Lower lobe of right lung (tissue), 2 donors: ENCODE data around the gene FAF1. TPM values are rescaled to one million over a fixed set of nuclear protein-coding genes. Genes with fewer than 3 reads are reported as not detected.

Experiments
- ATAC-seq, 2 donors: fragments of 200-7000 bp; cut with Tn5 transposase; one replicate each; pipeline ENCODE4 v1.9.1; 2020 to 2022; ENCODE audit warnings: mild to moderate bottlenecking in 2 of 2, moderate library complexity in 2 of 2
- DNase-seq: peaks from one replicate; pipeline ENCODE4 v3.0.0-alpha.2; 2020
- H3K27ac ChIP-seq: fragments of 200-600 bp; one replicate; pipeline ENCODE4 v1.8.0; 2022
- H3K27me3 ChIP-seq: fragments of 200-600 bp; one replicate; pipeline ENCODE4 v1.8.0; 2022; ENCODE audit warnings: low read depth
- H3K36me3 ChIP-seq: fragments of 200-600 bp; one replicate; pipeline ENCODE4 v1.8.0; 2022; ENCODE audit warnings: mild to moderate bottlenecking
- H3K4me1 ChIP-seq: fragments of 200-600 bp; one replicate; pipeline ENCODE4 v1.8.0; 2022
- H3K4me3 ChIP-seq: fragments of 200-600 bp; one replicate; pipeline ENCODE4 v1.8.0; 2022; ENCODE audit warnings: mild to moderate bottlenecking
- H3K9me3 ChIP-seq: fragments of 200-600 bp; one replicate; pipeline ENCODE4 v1.8.0; 2022
- intact Hi-C: fragments of 100-400 bp; cut with DNase I; formaldehyde crosslinking; loops from one replicate; pipeline ENCODE4 v1.11.0; 2022
- total RNA-seq: library from RNA; stranded (reverse); fragmentation: NEBNext Ultra II Directional; extraction: Animal tissue kit (Norgen Biotek cat#: 25700); gene quantifications from one replicate; pipeline ENCODE4 v1.2.1, GENCODE V29; 2021
- TF ChIP-seq, protein P1 (sequence below): fragments of 200-600 bp; IDR thresholded peaks from one replicate; pipeline ENCODE4 v1.8.0; 2022; ENCODE audit warnings: antibody characterized with exemption, mild to moderate bottlenecking
- donor health status: DM: no; HTN: yes; CAD: no; lungs with severe emphysema.

FAF1 gene
- total RNA-seq, 1 donor from 2014 or later: 45.0 TPM

DNA sequence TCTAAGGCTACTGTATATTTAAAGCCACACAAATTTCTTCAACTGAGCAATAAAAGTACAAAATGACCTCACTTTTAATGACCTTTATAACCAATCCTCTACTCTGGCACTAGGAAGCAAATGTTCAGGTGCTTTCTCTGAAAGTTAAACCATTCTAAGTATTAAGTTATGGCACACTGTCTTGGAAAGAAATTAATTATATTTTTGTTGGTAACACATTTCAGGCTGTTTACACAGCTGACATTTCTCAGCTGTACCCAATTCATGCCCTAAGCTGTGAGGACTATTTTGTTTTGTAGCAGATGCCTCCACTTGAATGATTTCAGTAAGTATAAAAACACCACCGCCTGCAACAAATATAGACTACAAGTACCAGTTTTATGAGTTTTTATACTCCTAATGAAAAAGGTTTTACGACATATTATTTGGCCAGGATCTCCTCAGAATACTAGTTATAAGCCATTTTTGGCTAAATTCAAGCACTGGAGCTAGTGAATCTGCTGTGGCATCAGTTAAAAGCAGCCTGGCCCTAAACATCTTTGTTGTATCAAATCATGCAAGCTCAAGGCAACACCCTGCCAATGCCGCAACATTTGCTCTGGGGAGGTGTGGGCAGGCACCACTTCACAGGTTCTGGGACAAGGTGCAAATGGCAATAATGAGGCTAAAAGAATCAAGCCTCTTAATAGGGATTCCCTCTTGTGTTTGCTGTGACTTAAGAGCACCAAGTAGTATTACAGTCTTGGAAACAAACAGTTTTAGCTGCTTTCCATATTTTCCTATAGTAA, 308.4 kb downstream of the FAF1 start:
- Histone ChIP-seq H3K27ac (no peak overlapping the region), H3K4me1 (no peaks in the 10 kb centered on the region), H3K9me3 (no peaks in the 10 kb centered on the region), H3K36me3 (no peaks in the 10 kb centered on the region), H3K4me3 (no peak overlapping the region), H3K27me3 (no peaks in the 10 kb centered on the region)
- no peak for ATAC-seq
- TF ChIP-seq, protein P1, sequence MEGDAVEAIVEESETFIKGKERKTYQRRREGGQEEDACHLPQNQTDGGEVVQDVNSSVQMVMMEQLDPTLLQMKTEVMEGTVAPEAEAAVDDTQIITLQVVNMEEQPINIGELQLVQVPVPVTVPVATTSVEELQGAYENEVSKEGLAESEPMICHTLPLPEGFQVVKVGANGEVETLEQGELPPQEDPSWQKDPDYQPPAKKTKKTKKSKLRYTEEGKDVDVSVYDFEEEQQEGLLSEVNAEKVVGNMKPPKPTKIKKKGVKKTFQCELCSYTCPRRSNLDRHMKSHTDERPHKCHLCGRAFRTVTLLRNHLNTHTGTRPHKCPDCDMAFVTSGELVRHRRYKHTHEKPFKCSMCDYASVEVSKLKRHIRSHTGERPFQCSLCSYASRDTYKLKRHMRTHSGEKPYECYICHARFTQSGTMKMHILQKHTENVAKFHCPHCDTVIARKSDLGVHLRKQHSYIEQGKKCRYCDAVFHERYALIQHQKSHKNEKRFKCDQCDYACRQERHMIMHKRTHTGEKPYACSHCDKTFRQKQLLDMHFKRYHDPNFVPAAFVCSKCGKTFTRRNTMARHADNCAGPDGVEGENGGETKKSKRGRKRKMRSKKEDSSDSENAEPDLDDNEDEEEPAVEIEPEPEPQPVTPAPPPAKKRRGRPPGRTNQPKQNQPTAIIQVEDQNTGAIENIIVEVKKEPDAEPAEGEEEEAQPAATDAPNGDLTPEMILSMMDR: no peak
- DNase-seq: no peak
- intact Hi-C loops: no loop called here

- ATAC-seq (no peak), DNase-seq (no peak)
- H3K9me3 ChIP-seq: no peaks in the 10 kb centered on the region
- H3K27ac ChIP-seq: no peak overlapping the region
- TF ChIP-seq, protein P1: no peak
- no peaks in the 10 kb centered on the region for H3K27me3 ChIP-seq
- H3K36me3 ChIP-seq: no peaks in the 10 kb centered on the region
- peaks cover 13% of the 10 kb centered on the region for H3K4me1 ChIP-seq
- intact Hi-C loops: no loop called here
- H3K4me3 ChIP-seq: no peak overlapping the region
These were observed 313.5 kb downstream of the FAF1 start for GRCh38 chr1:50646526-50646925.

DNA sequence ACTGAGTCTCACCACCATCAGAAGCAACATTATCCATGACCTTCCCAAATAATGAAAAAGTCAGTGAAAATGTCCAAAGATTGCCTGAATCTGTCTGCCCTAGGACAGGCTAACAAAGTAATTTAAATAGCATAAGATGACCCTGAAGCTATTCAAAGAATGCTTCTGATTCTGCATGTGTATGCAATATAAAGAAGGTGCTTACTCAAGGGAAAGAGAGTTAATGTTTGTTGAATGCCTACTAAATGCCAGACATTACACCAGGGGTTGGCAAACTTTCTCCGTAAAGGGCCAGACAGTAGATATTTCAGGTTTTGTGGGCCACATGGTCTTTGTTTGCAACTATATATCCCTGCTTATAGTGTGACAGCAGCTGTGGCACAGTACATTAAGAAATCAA, 314.9 kb downstream of the FAF1 start:
- TF ChIP-seq, protein P1: no peak
- Histone ChIP-seq H3K9me3 (no peaks in the 10 kb centered on the region), H3K27me3 (no peaks in the 10 kb centered on the region), H3K4me3 (no peak overlapping the region), H3K4me1 (peaks cover 13% of the 10 kb centered on the region), H3K36me3 (no peaks in the 10 kb centered on the region), H3K27ac (peak overlapping the region; percentile 71)
- intact Hi-C loops: no loop called here
- ATAC-seq (peak in 1 of 2 donors; percentile 7), DNase-seq (no peak)

- no peak for DNase-seq
- H3K9me3 ChIP-seq: no peaks in the 10 kb centered on the region
- intact Hi-C loops: no loop called here
- peak; percentile 38 to 62 for ATAC-seq
- peak overlapping the region; percentile 33 for H3K4me3 ChIP-seq
- TF ChIP-seq, protein P1: no peak
- peak overlapping the region; percentile 71 for H3K27ac ChIP-seq
- no peaks in the 10 kb centered on the region for H3K36me3 ChIP-seq
- H3K4me1 ChIP-seq: peaks cover 13% of the 10 kb centered on the region
- H3K27me3 ChIP-seq: no peaks in the 10 kb centered on the region
These were observed 315.5 kb downstream of the FAF1 start for GRCh38 chr1:50644447-50645105.

DNA sequence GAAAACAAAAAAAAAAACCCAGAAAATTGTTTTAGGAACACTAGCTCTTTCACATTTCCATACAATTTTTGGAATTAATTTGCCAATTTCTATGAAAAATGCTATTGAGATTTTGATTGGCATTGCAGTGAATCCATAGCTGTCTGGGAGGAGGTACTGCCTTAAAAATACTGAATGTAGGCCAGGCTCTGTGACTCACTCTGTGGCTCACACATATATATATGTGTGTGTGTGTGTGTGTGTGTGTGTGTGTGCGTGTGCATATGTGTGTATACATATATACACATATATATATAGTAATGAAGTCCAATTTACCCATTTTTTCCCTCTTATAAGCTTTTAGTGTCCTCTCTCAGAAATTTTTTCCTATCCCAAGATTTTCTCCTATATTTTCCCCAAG, 322.6 kb downstream of the FAF1 start:
- intact Hi-C loops: no loop called here
- Histone ChIP-seq H3K36me3 (no peaks in the 10 kb centered on the region), H3K4me1 (no peaks in the 10 kb centered on the region), H3K9me3 (no peaks in the 10 kb centered on the region), H3K4me3 (no peak overlapping the region), H3K27me3 (no peaks in the 10 kb centered on the region), H3K27ac (no peak overlapping the region)
- DNase-seq (no peak), ATAC-seq (no peak)
- TF ChIP-seq, protein P1: no peak
